ENCODE measurements around the gene SLC44A1.

Gene SLC44A1

DNA sequence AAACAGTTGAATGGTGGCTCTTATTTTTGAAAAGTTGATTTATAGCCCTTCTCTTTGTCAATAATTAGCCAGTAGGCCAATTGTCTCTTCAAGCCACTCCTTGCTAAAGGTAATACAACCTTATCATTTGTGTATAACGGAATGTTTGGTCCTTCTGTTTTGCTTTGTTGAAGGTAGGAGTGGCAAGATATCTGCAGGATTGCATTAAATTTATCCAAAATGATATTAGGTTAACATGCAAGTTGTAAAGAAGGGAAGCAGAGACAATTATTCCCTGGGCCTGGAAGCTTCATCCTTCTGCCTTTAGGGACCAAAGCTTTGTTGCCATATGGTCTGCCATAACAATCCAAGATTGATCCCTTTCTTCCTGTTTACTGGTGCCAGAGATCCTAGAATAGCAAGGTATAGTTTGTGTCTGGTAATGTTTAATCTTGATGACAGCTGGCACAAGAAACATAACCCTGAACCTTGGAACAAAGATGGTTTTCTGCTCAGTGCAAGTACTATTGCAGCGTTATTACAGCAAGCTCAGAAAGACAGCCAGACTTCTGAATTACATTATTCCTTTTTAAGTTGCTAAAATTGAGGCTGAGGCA, 187.9 kb downstream of the SLC44A1 start:
- DNase-seq (ENCODE audit: low read depth) = no peak

GRCh38 chr9:105435453-105435852, 191.0 kb downstream of the SLC44A1 start:
- DNase-seq (ENCODE audit: low read depth) = no peak

DNA sequence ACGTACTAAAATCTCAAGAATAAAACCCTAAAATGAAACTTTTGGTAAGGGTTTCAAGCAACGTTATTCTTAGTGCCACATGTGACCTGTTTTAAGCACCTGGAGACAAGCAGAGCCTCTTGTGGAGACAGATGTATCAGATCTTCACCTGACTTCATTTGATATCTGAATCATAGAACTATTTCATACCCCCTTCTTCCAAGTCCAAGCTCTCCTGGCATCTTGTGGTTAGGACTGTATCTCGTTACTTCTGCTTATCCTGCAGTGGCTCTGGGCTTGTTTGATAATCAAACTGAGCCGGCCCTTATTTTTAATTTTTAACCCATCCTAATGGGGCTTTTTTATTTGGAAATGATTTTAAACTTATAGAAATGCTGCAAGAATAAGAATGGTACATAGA, 192.3 kb downstream of the SLC44A1 start:
- no peak for DNase-seq (ENCODE audit: low read depth)

DNA sequence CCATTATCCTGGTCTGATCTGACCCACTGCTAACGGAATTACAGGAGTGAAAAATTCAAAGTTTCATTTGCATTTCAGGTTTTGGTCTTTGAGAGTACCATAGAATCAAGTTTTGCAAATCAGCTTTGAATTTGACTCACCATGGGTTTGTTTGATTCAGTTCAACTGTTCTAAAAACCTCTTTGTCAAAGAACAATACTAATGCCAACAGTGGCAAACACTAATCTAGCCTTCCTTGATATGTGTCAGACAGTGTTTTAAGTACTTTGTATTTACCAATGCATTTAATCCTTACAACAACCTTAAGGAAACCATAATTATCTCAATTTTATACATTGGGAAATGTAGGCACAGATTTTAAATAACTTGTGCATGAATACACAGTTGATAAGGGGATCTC, 193.3 kb downstream of the SLC44A1 start:
- DNase-seq (ENCODE audit: low read depth) = no peak

GRCh38 chr9:105438141-105438806, 193.8 kb downstream of the SLC44A1 start:
- no peak for DNase-seq (ENCODE audit: low read depth)

DNA sequence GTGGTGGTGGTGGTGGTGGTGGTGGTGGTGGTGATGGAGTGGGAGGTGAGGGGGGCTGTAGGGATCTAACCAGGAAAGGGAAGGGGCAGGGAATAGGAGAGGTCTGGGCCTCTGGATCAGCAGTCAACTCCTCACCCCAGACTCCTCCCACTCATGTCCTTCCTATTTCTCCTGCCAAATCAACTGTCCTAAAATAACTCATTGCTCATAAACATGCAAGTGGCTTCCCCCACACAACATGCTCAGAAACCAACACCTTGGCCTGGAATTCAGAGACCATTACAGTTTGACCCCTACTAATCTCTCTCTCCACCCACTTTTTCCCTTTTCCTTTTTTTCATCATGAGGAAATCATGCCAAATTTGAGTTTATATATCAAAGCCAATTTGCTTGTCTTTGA, 195.0 kb downstream of the SLC44A1 start:
- DNase-seq (ENCODE audit: low read depth) = no peak

GRCh38 chr9:105441616-105442160, 197.2 kb downstream of the SLC44A1 start:
- DNase-seq (ENCODE audit: low read depth) = no peak

- DNase-seq (ENCODE audit: low read depth) = no peak
These were observed 198.7 kb downstream of the SLC44A1 start for GRCh38 chr9:105443121-105443520.

GRCh38 chr9:105444130-105444529, 199.7 kb downstream of the SLC44A1 start:
- no peak for DNase-seq (ENCODE audit: low read depth)

- no peak for DNase-seq (ENCODE audit: low read depth)
These were observed 200.9 kb downstream of the SLC44A1 start for GRCh38 chr9:105445203-105445881.

- DNase-seq (ENCODE audit: low read depth) = no peak
These were observed 202.9 kb downstream of the SLC44A1 start for GRCh38 chr9:105447386-105447813.

- peak; percentile 91 for DNase-seq (ENCODE audit: low read depth)
These were observed 203.7 kb downstream of the SLC44A1 start, which contains the start of gene FSD1L for GRCh38 chr9:105447814-105448812. FSD1L (plus strand) TSS chr9:105448034; CDS start chr9:105448221, 187 bp downstream.

DNA sequence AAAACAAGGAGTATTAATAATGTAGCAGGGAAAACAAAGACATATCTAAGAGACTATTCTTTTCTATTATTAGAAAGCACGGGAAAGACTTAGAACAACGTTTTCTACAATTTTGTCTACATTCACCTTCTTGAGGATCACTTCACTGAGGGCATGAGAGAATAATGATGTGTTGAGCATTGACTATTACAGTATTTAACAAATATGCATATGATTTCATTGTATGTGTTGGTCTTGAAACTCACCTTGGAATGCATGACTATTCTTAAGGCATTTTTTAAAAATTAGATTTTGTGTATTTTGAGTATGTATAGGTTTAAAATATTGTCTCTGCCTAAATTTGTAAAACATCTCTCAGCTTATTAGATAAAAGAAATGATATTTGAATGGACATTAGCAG, 204.6 kb downstream of the SLC44A1 start:
- no peak for DNase-seq (ENCODE audit: low read depth)

DNA sequence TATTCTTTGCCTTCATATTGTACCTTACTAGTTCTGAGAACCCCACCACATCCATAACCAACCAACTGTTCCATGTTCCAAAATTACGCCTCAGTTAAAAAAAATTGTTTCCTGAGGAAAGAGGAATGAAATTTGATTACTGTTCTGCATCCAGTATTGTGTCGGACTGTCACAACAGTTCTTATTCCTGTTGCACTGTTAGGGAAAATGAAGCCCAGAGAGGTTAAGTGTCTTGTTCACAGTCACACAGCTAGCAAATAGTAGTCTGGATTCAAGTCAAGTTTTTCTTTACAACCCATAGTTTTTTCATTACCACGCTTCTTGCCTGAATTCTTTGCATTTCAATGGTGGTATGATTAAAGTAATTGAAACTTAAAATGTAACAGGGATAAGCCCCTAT, 207.7 kb downstream of the SLC44A1 start:
- DNase-seq (ENCODE audit: low read depth) = no peak

- DNase-seq (ENCODE audit: low read depth) = no peak
These were observed 211.5 kb downstream of the SLC44A1 start for GRCh38 chr9:105455836-105456475.

- no peak for DNase-seq (ENCODE audit: low read depth)
These were observed 213.3 kb downstream of the SLC44A1 start for GRCh38 chr9:105457560-105458294.

- DNase-seq (ENCODE audit: low read depth) = no peak
These were observed 214.0 kb downstream of the SLC44A1 start for GRCh38 chr9:105458404-105458803.

- DNase-seq (ENCODE audit: low read depth) = no peak
These were observed 214.9 kb downstream of the SLC44A1 start for GRCh38 chr9:105459336-105459735.

DNA sequence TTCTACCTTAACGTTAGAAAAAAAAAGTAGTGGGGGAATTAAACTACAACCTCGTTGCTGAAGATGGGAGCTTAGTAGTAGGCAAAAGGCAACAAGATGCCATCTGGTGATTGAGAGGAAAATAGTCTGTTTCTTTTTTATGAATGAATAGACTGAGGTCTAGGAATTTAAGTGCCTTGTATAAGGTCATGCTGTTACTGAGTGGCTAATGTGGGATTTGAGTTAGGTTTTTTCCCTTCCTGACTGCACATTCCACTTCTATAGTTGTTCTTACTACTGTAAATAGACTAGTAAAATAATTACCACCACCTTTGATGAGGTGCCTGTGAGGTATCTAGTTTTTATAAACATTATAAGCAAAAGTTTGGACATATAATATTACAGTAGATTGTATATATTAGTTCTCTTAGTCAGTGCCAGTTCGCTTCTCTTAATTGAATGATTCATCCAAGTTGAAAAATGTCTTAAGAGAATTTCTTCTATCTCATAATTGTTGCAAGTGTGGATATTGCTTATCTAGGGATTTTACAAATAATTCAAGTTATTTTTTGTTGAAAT, 222.5 kb downstream of the SLC44A1 start:
- no peak for DNase-seq (ENCODE audit: low read depth)

- DNase-seq (ENCODE audit: low read depth) = no peak
These were observed 224.4 kb downstream of the SLC44A1 start for GRCh38 chr9:105468875-105469274.

All from fibroblast of the conjunctiva (primary cell).